GM21447 (cell line): ENCODE measurements around the gene CSF1R.

Experiments
- ATAC-seq: cut with Tn5 transposase; IDR thresholded peaks from one replicate; pipeline ENCODE4 v1.9.1; 2021; ENCODE audit not compliant: unreplicated experiment

The CSF1R gene

GRCh38 chr5:150073677-150074076, 12.7 kb downstream of the CSF1R start:
- no peak for ATAC-seq

GRCh38 chr5:150073086-150073625, 13.2 kb downstream of the CSF1R start:
- no peak for ATAC-seq

- ATAC-seq: no peak
Measured at GRCh38 chr5:150070821-150071220, 15.5 kb downstream of the CSF1R start.

GRCh38 chr5:150069672-150070627, 16.4 kb downstream of the CSF1R start:
- no peak for ATAC-seq

- ATAC-seq: no peak
Measured at GRCh38 chr5:150068961-150069645, 17.3 kb downstream of the CSF1R start.

- ATAC-seq: no peak
Measured at GRCh38 chr5:150068472-150068871, 17.9 kb downstream of the CSF1R start.

- no peak for ATAC-seq
Measured at GRCh38 chr5:150068071-150068470, 18.3 kb downstream of the CSF1R start.

GRCh38 chr5:150067405-150067960, 18.9 kb downstream of the CSF1R start:
- ATAC-seq: peak; percentile 24

- peak; percentile 85 for ATAC-seq
Measured at GRCh38 chr5:150066901-150067396, 19.4 kb downstream of the CSF1R start.

- no peak for ATAC-seq
Measured at GRCh38 chr5:150066436-150066835, 19.9 kb downstream of the CSF1R start.

GRCh38 chr5:150065886-150066285, 20.5 kb downstream of the CSF1R start:
- no peak for ATAC-seq

GRCh38 chr5:150065346-150065745, 21.0 kb downstream of the CSF1R start:
- ATAC-seq: no peak

GRCh38 chr5:150064681-150065220, 21.6 kb downstream of the CSF1R start:
- ATAC-seq: no peak

- ATAC-seq: no peak
Measured at GRCh38 chr5:150063638-150064037, 22.7 kb downstream of the CSF1R start.

GRCh38 chr5:150062216-150062922, 24.0 kb downstream of the CSF1R start:
- no peak for ATAC-seq

- ATAC-seq: no peak
Measured at GRCh38 chr5:150061538-150061995, 24.8 kb downstream of the CSF1R start.

- no peak for ATAC-seq
Measured at GRCh38 chr5:150060471-150060870, 25.9 kb downstream of the CSF1R start.

GRCh38 chr5:150059623-150060022, 26.7 kb downstream of the CSF1R start:
- no peak for ATAC-seq

- ATAC-seq: no peak
Measured at GRCh38 chr5:150058480-150059126, 27.8 kb downstream of the CSF1R start.

- no peak for ATAC-seq
Measured at GRCh38 chr5:150057996-150058395, 28.4 kb downstream of the CSF1R start.
